WTC11 (cell line): ENCODE measurements around the gene NEDD8. TPM values are rescaled to one million over a fixed set of nuclear protein-coding genes. Genes with fewer than 3 reads are reported as not detected.

Experiments used
- ATAC-seq: fragments of 200-7000 bp; cut with Tn5 transposase; 2 replicates; pipeline ENCODE4 v1.10.0; 2021; ENCODE audit warnings: mild to moderate bottlenecking, moderate library complexity
- CTCF ChIA-PET: fragments of 300-600 bp; sonication (Branson Sonifier 250); formaldehyde crosslinking; loops from one replicate; lab custom pipeline; 2021; ENCODE audit warnings: antibody characterized with exemption; lab: Charles Lee
- POLR2A ChIA-PET: fragments of 350-600 bp; sonication (Branson Sonifier 250); formaldehyde crosslinking; loops from one replicate; lab custom pipeline; 2021; ENCODE audit warnings: antibody characterized with exemption; lab: Charles Lee
- DNase-seq: peaks from one replicate; pipeline ENCODE4 v3.0.0; 2021; ENCODE audit warnings: low spot score
- H3K27ac Mint-ChIP-seq: 2 replicates; pipeline ENCODE4 v1.8.0; 2021; ENCODE audit warnings: mixed read lengths
- H3K27me3 Mint-ChIP-seq: 2 replicates; pipeline ENCODE4 v1.8.0; 2021; ENCODE audit warnings: low read depth, mild to moderate bottlenecking, moderate library complexity, mixed read lengths
- H3K36me3 Mint-ChIP-seq: 2 replicates; pipeline ENCODE4 v1.8.0; 2021; ENCODE audit warnings: mixed read lengths
- H3K4me1 Mint-ChIP-seq: 2 replicates; pipeline ENCODE4 v1.8.0; 2022; ENCODE audit warnings: mixed read lengths
- H3K4me3 Mint-ChIP-seq: 2 replicates; pipeline ENCODE4 v1.8.0; 2021; ENCODE audit warnings: mild to moderate bottlenecking, moderate library complexity, mixed read lengths
- H3K9me3 Mint-ChIP-seq: 2 replicates; pipeline ENCODE4 v1.8.0; 2021; ENCODE audit warnings: mixed read lengths
- CBFB ChIP-seq: sonication (generic); formaldehyde crosslinking; IDR thresholded peaks from 2 replicates; pipeline ENCODE4 v1.8.1; 2022; ENCODE audit warnings: mild to moderate bottlenecking, low read depth, missing genetic modification reagents
- ESRRA ChIP-seq: sonication (generic); formaldehyde crosslinking; IDR thresholded peaks from 2 replicates; pipeline ENCODE4 v1.8.1; 2022; ENCODE audit warnings: mild to moderate bottlenecking, missing genetic modification reagents, borderline replicate concordance
- JUN ChIP-seq: sonication (generic); formaldehyde crosslinking; IDR thresholded peaks from 2 replicates; pipeline ENCODE4 v1.8.0; 2023; ENCODE audit warnings: mild to moderate bottlenecking, missing genetic modification reagents
- PRRX2 ChIP-seq: fragments of 250-450 bp; sonication (Bioruptor Pico); IDR thresholded peaks from 2 replicates; pipeline ENCODE4 v1.8.0; 2021; ENCODE audit warnings: mild to moderate bottlenecking
- ZNF219 ChIP-seq: sonication (generic); formaldehyde crosslinking; IDR thresholded peaks from 2 replicates; pipeline ENCODE4 v1.8.0; 2023; ENCODE audit warnings: missing genetic modification reagents, mild to moderate bottlenecking, borderline replicate concordance
- ZNF416 ChIP-seq: fragments of 250-450 bp; sonication (Bioruptor Pico); IDR thresholded peaks from 2 replicates; pipeline ENCODE4 v1.9.0; 2021; ENCODE audit warnings: mild to moderate bottlenecking, inconsistent platforms
- ZNF423 ChIP-seq: fragments of 250-450 bp; sonication (Bioruptor Pico); IDR thresholded peaks from 2 replicates; pipeline ENCODE4 v2.1.2; 2022; ENCODE audit warnings: mild to moderate bottlenecking, moderate library complexity
- total RNA-seq: library from RNA; stranded (reverse); gene quantifications from 3 replicates; pipeline ENCODE4 v1.2.3, GENCODE V29; 2021
- TF ChIP-seq, protein P1 (sequence below): sonication (generic); formaldehyde crosslinking; IDR thresholded peaks from 2 replicates; pipeline ENCODE4 v1.8.1; 2023; ENCODE audit warnings: mild to moderate bottlenecking, moderate library complexity, missing genetic modification reagents
- TF ChIP-seq, protein P2 (sequence below): sonication (generic); formaldehyde crosslinking; conservative IDR thresholded peaks from 2 replicates; pipeline ENCODE4 v1.8.1; 2023; ENCODE audit warnings: mild to moderate bottlenecking, low read depth, missing genetic modification reagents, moderate library complexity
- TF ChIP-seq, protein P3 (sequence below): fragments of 250-450 bp; sonication (Bioruptor Pico); conservative IDR thresholded peaks from 2 replicates; pipeline ENCODE4 v1.9.0; 2021; ENCODE audit warnings: mild to moderate bottlenecking
- TF ChIP-seq, protein P4 (sequence below): sonication (generic); formaldehyde crosslinking; IDR thresholded peaks from 2 replicates; pipeline ENCODE4 v1.8.1; 2023; ENCODE audit warnings: mild to moderate bottlenecking, missing genetic modification reagents, borderline replicate concordance
- TF ChIP-seq, protein P5 (sequence below): sonication (generic); formaldehyde crosslinking; conservative IDR thresholded peaks from 2 replicates; pipeline ENCODE4 v1.8.1; 2022; ENCODE audit warnings: mild to moderate bottlenecking, missing genetic modification reagents
- TF ChIP-seq, protein P6 (sequence below): sonication (generic); formaldehyde crosslinking; IDR thresholded peaks from 2 replicates; pipeline ENCODE4 v1.8.1; 2023; ENCODE audit warnings: mild to moderate bottlenecking, missing genetic modification reagents, moderate library complexity

NEDD8 gene
- total RNA-seq, 1 experiment from 2014 or later = 233 TPM

DNA sequence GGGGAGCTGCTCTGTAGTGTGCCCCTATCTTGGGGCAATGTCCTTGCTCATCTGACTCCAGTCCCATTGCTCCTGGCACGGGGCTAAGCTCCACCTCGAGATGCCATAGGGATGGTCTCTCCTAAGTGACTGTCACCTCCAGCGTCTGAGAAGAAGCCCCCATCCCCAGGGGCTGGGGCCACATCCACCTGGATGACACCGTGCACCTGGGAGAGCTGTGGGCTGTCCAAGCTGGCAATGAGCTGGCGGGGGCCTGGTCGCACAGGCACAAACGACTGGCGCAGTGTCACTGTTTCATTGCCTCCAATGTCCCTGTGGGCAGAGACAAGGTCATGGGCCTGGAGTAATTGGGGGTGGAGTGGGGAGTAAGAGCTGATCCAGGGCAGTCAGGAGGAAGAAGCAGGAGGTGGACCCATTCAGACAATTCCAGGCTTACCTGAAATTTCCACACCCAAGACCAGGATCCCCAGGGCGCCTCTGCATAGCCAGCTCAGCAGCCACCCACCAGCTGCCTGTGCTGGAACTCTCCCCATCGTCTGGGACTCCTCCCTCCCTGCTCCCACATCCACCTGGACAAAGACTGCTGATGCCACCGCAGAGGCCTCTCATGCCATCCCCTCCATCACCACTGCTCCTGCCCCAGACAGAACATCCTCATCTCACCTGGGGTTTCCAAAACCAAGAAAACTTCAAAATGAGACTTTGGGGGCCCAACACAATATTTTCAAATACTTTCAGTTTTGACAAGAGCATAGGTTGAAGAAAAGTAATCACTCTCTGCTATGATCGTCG, 17.3 kb upstream of the NEDD8 start:
- Mint-ChIP-seq H3K36me3 (no peaks in the 10 kb centered on the region), H3K4me3 (no peak overlapping the region)
- POLR2A ChIA-PET = no interaction called here
- CTCF ChIA-PET = interaction anchor here (1.3 kb wide), 1 partner anchor 21 kb away, joined by 4 read pairs; the partner anchor contains the start of gene RABGGTA
- TF ChIP-seq, protein P1, sequence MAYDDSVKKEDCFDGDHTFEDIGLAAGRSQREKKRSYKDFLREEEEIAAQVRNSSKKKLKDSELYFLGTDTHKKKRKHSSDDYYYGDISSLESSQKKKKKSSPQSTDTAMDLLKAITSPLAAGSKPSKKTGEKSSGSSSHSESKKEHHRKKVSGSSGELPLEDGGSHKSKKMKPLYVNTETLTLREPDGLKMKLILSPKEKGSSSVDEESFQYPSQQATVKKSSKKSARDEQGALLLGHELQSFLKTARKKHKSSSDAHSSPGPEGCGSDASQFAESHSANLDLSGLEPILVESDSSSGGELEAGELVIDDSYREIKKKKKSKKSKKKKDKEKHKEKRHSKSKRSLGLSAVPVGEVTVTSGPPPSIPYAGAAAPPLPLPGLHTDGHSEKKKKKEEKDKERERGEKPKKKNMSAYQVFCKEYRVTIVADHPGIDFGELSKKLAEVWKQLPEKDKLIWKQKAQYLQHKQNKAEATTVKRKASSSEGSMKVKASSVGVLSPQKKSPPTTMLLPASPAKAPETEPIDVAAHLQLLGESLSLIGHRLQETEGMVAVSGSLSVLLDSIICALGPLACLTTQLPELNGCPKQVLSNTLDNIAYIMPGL (CRISPR knock-in tag) = no peak
- TF ChIP-seq ZNF423 (CRISPR knock-in tag) = no peak
- TF ChIP-seq, protein P2, sequence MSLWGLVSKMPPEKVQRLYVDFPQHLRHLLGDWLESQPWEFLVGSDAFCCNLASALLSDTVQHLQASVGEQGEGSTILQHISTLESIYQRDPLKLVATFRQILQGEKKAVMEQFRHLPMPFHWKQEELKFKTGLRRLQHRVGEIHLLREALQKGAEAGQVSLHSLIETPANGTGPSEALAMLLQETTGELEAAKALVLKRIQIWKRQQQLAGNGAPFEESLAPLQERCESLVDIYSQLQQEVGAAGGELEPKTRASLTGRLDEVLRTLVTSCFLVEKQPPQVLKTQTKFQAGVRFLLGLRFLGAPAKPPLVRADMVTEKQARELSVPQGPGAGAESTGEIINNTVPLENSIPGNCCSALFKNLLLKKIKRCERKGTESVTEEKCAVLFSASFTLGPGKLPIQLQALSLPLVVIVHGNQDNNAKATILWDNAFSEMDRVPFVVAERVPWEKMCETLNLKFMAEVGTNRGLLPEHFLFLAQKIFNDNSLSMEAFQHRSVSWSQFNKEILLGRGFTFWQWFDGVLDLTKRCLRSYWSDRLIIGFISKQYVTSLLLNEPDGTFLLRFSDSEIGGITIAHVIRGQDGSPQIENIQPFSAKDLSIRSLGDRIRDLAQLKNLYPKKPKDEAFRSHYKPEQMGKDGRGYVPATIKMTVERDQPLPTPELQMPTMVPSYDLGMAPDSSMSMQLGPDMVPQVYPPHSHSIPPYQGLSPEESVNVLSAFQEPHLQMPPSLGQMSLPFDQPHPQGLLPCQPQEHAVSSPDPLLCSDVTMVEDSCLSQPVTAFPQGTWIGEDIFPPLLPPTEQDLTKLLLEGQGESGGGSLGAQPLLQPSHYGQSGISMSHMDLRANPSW (CRISPR knock-in tag) = no peak
- TF ChIP-seq ESRRA (CRISPR knock-in tag) = no peak
- TF ChIP-seq ZNF219 (CRISPR knock-in tag) = no peak
- TF ChIP-seq, protein P3, sequence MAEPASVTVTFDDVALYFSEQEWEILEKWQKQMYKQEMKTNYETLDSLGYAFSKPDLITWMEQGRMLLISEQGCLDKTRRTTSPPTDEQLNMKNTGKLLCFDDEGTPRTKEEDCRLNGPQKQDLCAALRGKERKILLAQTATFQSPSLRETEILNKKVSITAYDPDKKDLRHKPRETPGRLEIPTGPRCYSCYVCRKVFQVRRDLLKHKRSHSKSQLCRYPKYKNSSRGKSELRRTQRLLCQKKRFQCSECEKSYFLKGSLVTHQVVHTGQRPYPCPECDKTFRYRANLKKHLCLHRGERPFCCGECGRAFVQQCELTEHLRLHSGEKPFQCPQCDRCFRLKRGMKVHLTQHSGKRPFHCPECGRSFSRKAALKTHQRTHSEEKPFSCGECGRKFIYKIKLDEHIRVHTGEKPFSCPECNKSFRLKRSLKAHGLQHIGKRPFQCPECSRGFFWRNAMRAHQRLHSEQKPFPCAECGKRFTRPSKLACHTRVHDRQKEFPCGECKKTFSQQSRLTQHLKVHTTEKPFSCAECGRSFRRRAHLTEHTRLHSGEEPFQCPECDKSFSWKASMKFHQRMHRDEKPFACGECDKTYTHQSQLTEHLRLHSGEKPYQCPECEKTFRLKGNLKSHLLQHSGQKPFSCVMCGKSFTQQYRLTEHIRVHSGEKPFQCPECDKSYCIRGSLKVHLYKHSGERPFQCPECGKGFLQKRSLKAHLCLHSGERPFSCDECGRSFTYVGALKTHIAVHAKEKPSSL = no peak
- TF ChIP-seq, protein P4, sequence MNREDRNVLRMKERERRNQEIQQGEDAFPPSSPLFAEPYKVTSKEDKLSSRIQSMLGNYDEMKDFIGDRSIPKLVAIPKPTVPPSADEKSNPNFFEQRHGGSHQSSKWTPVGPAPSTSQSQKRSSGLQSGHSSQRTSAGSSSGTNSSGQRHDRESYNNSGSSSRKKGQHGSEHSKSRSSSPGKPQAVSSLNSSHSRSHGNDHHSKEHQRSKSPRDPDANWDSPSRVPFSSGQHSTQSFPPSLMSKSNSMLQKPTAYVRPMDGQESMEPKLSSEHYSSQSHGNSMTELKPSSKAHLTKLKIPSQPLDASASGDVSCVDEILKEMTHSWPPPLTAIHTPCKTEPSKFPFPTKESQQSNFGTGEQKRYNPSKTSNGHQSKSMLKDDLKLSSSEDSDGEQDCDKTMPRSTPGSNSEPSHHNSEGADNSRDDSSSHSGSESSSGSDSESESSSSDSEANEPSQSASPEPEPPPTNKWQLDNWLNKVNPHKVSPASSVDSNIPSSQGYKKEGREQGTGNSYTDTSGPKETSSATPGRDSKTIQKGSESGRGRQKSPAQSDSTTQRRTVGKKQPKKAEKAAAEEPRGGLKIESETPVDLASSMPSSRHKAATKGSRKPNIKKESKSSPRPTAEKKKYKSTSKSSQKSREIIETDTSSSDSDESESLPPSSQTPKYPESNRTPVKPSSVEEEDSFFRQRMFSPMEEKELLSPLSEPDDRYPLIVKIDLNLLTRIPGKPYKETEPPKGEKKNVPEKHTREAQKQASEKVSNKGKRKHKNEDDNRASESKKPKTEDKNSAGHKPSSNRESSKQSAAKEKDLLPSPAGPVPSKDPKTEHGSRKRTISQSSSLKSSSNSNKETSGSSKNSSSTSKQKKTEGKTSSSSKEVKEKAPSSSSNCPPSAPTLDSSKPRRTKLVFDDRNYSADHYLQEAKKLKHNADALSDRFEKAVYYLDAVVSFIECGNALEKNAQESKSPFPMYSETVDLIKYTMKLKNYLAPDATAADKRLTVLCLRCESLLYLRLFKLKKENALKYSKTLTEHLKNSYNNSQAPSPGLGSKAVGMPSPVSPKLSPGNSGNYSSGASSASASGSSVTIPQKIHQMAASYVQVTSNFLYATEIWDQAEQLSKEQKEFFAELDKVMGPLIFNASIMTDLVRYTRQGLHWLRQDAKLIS (CRISPR knock-in tag) = no peak
- TF ChIP-seq, protein P5, sequence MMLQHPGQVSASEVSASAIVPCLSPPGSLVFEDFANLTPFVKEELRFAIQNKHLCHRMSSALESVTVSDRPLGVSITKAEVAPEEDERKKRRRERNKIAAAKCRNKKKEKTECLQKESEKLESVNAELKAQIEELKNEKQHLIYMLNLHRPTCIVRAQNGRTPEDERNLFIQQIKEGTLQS (CRISPR knock-in tag) = no peak
- no peak for TF ChIP-seq CBFB
- TF ChIP-seq ZNF416 (CRISPR knock-in tag) = no peak
- no peak for TF ChIP-seq JUN (CRISPR knock-in tag)
- no peak for TF ChIP-seq PRRX2
- TF ChIP-seq, protein P6, sequence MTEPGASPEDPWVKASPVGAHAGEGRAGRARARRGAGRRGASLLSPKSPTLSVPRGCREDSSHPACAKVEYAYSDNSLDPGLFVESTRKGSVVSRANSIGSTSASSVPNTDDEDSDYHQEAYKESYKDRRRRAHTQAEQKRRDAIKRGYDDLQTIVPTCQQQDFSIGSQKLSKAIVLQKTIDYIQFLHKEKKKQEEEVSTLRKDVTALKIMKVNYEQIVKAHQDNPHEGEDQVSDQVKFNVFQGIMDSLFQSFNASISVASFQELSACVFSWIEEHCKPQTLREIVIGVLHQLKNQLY (CRISPR knock-in tag) = no peak
- TF ChIP-seq, all 79 proteins: peak for 0
- no peaks in the 10 kb centered on the region for H3K9me3 Mint-ChIP-seq
- no peaks in the 10 kb centered on the region for H3K4me1 Mint-ChIP-seq
- no peak overlapping the region for H3K27ac Mint-ChIP-seq
- peaks cover 18% of the 10 kb centered on the region for H3K27me3 Mint-ChIP-seq
- DNase-seq = no peak
- ATAC-seq = no peak
